TTC549 (cell line): ENCODE measurements around the gene MYO5A.
"Not testable (repeated sequence)": the region's sequence is repeated elsewhere in the genome, so short reads cannot be mapped to it uniquely, and the experiment has no call there.

Source experiments
- FAIRE-seq: peaks from 2 replicates; lab custom pipeline; 2012; peaks lifted over from hg19 to GRCh38; lab: Jason Lieb, UNC

MYO5A gene

GRCh38 chr15:52528564-52529340 is at the start of gene MYO5A:
MYO5A (minus strand) TSS chr15:52528880; CDS start chr15:52528806, 74 bp downstream.
- no peak for FAIRE-seq

GRCh38 chr15:52576692-52577091 is 48.0 kb upstream of the MYO5A start:
- FAIRE-seq, result no peak

- FAIRE-seq, result not testable (repeated sequence)
Measured at GRCh38 chr15:52575573-52575972, 46.9 kb upstream of the MYO5A start.

- FAIRE-seq, result no peak
Measured at GRCh38 chr15:52575072-52575471, 46.4 kb upstream of the MYO5A start.

- not testable (repeated sequence) for FAIRE-seq
Measured at GRCh38 chr15:52574623-52575022, 45.9 kb upstream of the MYO5A start.

GRCh38 chr15:52568601-52569585 is 40.2 kb upstream of the MYO5A start, which contains the start of gene ARPP19:
ARPP19 (minus strand) TSS chr15:52569030; CDS start chr15:52568892, 138 bp downstream.
- peak; percentile 13 for FAIRE-seq

- FAIRE-seq, result no peak
Measured at GRCh38 chr15:52567871-52568600, 39.4 kb upstream of the MYO5A start.

- no peak for FAIRE-seq
Measured at GRCh38 chr15:52566889-52567288, 38.2 kb upstream of the MYO5A start.

- FAIRE-seq, result not testable (repeated sequence)
Measured at GRCh38 chr15:52565417-52566358, 37.0 kb upstream of the MYO5A start.

GRCh38 chr15:52563501-52564060 is 34.9 kb upstream of the MYO5A start:
- FAIRE-seq, result no peak

- FAIRE-seq, result no peak
Measured at GRCh38 chr15:52559575-52559974, 30.9 kb upstream of the MYO5A start.

GRCh38 chr15:52559022-52559421 is 30.3 kb upstream of the MYO5A start:
- no peak for FAIRE-seq

GRCh38 chr15:52558196-52558595 is 29.5 kb upstream of the MYO5A start:
- FAIRE-seq, result no peak

- FAIRE-seq, result no peak
Measured at GRCh38 chr15:52557274-52557641, 28.6 kb upstream of the MYO5A start.

- FAIRE-seq, result no peak
Measured at GRCh38 chr15:52556524-52557273, 28.0 kb upstream of the MYO5A start.

- no peak for FAIRE-seq
Measured at GRCh38 chr15:52552303-52552702, 23.6 kb upstream of the MYO5A start.

GRCh38 chr15:52551762-52552161 is 23.1 kb upstream of the MYO5A start:
- no peak for FAIRE-seq

GRCh38 chr15:52551186-52551585 is 22.5 kb upstream of the MYO5A start:
- not testable (repeated sequence) for FAIRE-seq

- no peak for FAIRE-seq
Measured at GRCh38 chr15:52546031-52546751, 17.5 kb upstream of the MYO5A start.
